NCI-H1092 (cell line): ENCODE data around the gene POLR3A.

Experiments
- DNase-seq: peaks from one replicate; lab custom pipeline; 2025; lab: John Stamatoyannopoulos, UW

The POLR3A gene

DNA sequence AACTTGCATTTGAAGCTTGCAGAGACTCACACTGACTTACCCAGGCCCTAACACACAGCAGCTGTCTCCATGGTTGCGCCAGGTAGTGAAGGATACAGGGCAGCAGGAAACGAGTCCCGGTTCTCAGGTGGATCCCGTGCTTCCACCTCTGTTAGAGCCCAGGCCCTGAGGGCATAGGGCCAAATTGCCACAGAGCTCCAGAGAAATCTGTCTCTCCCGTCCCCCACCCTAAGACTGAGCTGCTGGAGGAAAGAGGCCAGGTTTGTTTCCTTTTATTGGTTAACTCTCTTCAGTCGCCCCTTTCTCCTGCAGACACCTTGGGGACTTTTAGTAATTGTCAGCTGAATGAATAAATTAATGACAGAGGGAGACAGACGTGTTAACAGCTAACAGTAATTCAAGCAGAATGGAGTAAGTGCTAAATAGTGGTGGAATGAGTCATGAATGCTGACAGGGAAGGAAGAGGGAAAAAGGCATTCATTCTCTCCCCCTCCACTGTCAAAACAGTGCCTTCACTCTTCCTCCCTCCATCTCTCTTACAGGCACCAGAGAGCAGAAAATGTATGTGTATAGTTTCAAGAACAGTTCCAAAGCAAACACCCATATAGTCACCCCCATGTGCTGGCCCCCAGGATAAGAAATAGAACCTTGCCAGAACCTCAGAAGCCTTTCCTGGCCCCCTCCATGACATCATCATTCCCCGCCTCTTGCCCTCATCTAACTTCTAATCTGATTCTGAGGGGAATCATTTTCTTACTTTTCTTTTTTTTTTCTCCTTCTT, 86.0 kb downstream of the POLR3A start:
- DNase-seq: no peak

- DNase-seq: no peak
Measured at GRCh38 chr10:77941790-77942189, 87.5 kb downstream of the POLR3A start.

- no peak for DNase-seq
Measured at GRCh38 chr10:77940627-77941026, 88.7 kb downstream of the POLR3A start.

GRCh38 chr10:77940225-77940624, 89.1 kb downstream of the POLR3A start:
- DNase-seq: no peak

DNA sequence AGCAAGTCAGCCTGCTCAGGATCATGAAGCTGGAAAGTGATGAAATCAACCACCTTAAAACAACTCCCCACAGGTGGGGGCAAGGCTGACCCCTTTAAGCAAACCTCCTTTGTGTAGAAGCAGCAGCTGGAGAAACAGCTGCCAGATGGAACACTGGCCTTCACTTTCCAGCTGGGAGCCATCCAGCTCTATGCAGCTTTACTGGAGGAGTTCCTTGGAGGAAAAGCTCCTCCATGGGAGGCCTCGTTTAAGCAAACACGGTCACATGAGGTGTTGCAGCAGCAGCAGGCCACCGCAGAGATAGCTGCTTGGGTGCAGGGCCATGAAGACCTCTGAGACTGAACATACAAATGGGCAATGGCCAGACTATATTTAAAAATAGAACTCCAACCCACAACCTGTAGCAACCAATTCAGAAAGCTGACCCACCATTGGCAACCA, 89.7 kb downstream of the POLR3A start:
- DNase-seq: no peak

DNA sequence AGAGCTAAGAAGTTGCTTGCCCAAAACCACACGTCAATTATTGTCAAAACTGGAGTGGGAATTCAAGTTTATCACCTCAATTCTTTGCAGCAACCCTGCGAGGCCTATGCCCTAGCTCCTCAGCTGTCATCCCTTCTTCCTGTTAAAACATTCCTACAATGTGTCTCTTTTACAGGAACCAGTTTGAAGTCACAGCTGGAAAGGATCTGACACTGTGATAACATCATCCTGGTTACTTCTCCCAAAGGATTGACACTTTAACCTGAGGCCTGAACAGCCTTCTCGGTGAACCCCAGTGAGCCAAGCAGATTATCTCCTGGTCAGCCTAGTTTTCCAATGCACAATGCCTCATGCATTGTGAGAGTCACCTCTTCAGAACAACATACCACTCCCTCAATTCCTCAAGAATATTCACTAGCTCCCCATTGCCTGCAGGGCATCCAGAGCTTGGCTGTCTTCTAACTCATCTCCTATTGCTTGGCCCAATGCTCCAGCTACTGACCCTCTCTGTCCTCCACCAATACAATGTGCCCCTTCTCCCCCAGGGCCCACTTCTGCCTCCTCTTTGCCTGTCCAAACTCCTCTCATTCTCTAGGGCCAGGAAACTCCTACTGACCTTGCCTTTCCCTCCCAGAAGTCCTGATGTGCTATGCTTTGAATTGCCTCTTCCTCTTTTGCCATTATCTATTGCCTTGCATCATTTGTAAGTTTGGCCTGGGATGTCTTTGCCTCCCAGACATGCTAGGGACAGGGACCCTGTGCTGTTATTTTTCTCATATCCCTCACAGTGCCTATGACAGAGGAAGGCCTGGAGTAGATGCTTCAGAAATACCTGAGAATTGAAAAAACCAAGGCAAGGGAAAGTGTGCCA, 92.4 kb downstream of the POLR3A start:
- no peak for DNase-seq

GRCh38 chr10:77932016-77932715, 97.1 kb downstream of the POLR3A start:
- DNase-seq: no peak

DNA sequence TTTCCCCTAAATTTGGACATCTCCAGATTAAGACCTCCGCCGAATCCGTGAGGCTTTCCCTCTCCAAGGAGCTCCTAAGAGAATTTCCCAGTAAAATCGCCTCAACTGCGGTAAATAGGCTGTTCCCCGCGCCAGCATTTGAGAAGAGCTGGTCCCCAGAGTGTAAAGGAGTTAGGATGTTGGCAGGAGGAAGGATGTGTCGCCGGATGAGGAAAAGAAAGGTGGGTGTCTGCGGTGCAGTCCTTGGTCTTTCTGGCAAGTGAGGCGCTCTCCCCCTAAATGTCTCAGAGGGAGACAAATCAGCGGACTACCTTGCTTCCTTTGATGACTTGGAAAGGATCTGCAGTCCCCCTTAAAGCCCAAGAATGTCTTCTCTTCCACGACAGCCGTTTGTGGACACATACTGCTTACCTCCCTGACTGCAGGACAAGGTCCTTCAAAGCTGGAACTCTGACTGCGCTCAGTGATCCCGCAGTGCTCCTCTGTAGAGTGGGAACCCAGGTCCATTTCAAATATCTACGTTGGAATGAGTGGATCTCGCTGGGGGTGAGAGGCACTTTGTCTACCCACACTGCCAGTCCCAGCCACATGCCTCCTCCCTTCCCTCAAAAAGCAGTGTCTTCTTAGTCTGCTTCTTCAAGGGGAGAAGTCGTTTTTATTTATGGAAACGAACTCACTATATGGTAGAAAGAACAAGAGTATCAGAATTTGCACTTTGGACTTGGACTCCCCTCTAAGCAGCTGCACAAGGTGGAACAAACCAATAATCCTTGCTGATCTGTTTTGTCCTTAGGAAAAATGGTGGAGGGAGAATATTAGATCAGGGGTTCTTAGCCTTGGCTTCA, 101.7 kb downstream of the POLR3A start:
- no peak for DNase-seq

DNA sequence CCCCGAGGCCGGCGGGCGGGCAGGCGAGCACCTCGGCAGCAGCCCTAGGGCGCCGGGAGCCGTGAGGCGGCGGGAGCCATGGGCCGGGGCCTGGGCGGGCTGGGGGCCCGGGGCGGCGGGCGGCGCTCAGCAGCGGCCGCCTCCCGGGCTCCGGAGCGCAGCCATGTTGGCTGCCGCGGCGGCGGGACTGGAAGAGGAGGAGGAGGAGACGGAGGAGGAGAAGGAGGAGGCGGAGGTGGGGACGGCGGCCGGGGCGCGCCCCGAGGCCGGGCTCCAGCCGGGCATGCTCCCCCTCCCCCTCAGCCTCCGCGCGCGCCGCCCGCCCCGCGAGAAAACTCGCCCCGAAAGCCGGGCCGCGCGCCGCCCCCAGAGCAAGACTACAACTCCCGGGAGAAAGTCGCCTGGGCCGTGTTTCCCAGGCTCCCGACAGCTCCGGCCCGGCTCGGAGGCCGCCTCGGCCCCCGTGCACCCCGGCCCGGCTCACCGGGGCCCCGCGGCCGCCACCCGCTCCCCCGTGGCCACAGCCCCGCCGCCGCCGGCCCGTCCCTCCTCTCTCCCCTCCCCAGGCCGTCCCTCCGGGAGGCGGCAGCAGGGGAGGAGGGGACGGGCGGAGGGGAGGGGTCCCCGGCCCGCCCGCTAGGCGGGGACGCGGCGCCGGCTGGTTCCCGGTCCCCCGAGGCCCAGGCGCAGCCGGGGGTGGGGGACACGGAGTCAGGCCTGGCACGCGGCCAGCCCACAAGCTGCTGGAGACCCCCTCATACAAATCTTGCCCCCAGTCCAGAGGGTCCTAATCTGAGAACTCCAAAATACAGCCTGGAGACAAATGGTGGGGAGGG, 102.5 kb downstream of the POLR3A start, which contains the start of gene DLG5:
Gene DLG5, minus strand, starts transcription at position 190 of the 836 bp plus-strand sequence. CDS start 235 bp downstream, outside the sequence.
- DNase-seq: no peak

DNA sequence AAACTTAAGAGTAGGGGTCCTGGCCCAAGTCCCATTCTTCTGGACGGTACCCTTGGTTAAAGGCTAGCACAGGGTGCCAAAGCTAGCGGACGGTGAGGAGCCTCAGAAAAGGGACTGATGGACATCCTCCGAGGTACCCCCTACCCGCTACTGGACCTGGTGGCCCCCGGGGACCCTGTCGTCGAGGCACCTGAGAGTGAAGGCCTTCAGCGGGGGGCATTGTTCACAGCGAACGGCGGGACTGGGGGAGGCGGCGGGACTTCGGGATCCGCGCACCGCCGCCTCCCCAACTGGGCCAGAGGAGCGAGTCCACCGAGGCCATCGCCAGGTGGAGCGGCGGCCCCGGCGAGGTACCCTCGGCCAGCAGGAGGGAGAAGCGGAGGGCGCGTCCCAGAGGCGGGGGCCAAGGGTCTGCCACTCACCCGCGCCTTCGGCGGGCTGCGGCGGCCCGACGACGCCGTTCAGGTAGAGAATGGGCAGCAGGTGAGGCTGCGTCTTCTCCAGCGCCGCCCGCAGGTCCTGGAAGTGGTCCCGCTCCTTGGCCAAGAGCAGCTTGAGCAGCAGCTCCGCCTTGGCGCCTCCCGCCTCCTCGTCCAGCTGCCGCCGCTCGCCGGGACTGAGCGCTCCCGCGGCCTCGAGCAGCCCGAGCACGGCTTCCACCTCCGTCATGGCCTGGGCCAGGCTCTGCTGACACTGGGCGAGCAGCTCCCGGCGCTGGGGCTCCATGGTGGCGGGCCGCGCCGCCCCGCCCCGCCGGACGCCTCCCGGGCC, 103.3 kb downstream of the POLR3A start:
- no peak for DNase-seq

- no peak for DNase-seq
Measured at GRCh38 chr10:77925410-77925794, 103.9 kb downstream of the POLR3A start.

DNA sequence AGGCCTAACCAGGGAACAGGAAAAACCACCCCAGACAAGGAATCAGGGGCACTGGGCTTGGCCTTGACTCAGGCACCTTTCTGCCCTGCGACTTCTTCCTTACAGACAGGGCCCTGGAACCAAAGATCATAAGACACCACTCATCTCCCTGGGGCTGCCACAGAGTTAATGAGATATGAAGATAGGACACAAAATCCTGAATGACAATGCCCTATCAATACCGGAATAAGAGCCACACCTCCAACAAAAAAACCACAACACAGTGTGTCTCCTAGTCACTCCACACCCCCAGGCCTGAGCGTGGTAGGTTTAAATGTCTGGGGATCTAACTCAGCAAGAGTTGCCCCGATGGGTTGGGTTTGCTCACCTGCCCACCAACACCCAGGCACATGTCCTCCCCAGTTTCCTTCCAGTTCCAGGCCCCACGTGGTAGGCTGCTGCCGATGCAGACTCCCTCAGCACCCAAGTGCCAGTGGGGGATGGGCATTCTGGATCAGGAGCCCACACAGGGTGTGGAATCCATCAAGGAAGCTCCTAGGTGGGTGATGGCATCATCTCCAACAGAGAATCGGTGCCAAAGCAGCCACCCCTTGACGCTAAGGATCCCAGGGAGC, 106.6 kb downstream of the POLR3A start:
- DNase-seq: no peak

DNA sequence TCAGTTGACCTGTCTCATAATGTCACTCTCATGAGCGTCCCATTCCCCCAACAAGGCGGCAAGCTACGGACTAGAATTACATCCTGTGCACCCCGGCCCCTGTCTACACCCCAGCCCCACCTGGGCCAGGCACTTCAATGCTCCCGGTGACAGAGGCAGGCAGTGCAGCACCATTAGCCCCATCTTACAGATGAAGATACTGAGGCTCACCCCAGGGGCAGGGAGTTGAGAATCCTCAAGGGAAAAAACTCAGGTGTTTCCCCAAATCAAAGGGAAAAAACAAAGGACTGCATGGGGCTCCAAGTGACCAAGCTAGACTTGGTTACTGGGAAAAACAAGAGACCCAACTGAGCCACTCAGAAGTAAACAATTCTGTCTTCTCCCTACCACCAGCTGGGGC, 107.3 kb downstream of the POLR3A start:
- DNase-seq: no peak

DNA sequence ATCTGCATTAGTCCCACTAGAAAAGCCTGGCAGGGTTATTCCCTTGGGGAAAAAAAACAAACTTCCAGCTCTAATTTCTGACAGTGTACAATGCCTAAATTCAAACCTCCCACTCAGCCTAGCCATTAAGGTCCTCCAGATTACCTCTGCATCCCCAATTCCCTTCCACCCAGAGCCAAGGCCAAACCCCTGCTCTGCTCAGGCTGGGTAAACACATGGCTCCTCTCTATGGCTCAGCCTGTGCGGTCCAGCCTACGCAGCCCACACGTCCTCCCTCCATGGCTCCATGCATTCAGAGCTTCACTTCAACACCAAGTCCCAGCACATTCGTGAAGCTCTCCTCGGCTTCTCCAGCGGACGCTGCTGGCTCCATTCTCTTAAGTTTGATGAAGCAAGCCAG, 107.9 kb downstream of the POLR3A start:
- DNase-seq: no peak

DNA sequence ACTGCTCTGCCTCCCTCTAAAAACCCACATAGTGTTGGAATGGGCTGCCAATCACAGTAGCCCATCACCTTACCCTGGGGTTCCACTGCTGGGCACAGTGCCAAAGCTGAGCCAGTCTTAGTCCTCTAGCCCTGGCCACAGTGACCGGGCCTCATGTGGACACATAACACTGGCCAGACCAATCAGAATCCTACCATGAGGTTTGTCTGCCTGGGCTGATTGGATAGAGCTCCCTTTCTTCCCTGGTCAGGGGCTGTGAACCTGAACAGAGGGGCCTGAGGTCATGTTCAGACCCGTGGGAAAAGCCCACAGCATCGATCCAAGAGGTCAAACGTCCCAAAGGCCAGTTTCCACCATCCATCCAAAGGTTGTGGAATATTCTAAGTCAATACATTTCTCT, 108.8 kb downstream of the POLR3A start:
- no peak for DNase-seq

GRCh38 chr10:77919713-77920108, 109.6 kb downstream of the POLR3A start:
- DNase-seq: no peak
